Osteoblast (primary cell): Measurements from ENCODE around the gene HHATL. TPM values are rescaled to one million over a fixed set of nuclear protein-coding genes. Genes with fewer than 3 reads are reported as not detected.

ENCODE experiments used
- DNase-seq: peaks from one replicate; pipeline ENCODE4 v3.0.0; 2011; ENCODE audit warnings: low spot score, mixed read lengths; ENCODE audit not compliant: insufficient read length; ENCODE audit errors: missing footprints
- H2AFZ ChIP-seq: 2 replicates; pipeline ENCODE4 v1.6.0; 2011; ENCODE audit warnings: mild to moderate bottlenecking, low read length
- H3K27ac ChIP-seq: 2 replicates; pipeline ENCODE4 v1.5.1; 2011; ENCODE audit warnings: mild to moderate bottlenecking, low read depth, low read length, moderate library complexity
- H3K27me3 ChIP-seq: 2 replicates; pipeline ENCODE4 v1.6.0; 2012; ENCODE audit warnings: mild to moderate bottlenecking, control low read depth, inconsistent platforms, low read length, moderate library complexity; ENCODE audit not compliant: insufficient read depth
- H3K36me3 ChIP-seq: 2 replicates; pipeline ENCODE4 v1.5.1; 2011; ENCODE audit warnings: mild to moderate bottlenecking, low read length, control low read depth, moderate library complexity; ENCODE audit not compliant: insufficient read depth
- H3K4me1 ChIP-seq: 2 replicates; pipeline ENCODE4 v1.5.1; 2011; ENCODE audit warnings: mild to moderate bottlenecking, low read length, control low read depth, moderate library complexity; ENCODE audit not compliant: insufficient read depth
- H3K4me2 ChIP-seq: 2 replicates; pipeline ENCODE4 v1.6.0; 2011; ENCODE audit warnings: mild to moderate bottlenecking, low read length; ENCODE audit not compliant: insufficient read depth
- H3K4me3 ChIP-seq: fragments of 200-600 bp; sonication (generic); 3 replicates; pipeline ENCODE4 v1.5.1; 2012; ENCODE audit warnings: mild to moderate bottlenecking, low read length, inconsistent platforms; ENCODE audit not compliant: insufficient read depth
- H3K79me2 ChIP-seq: 2 replicates; pipeline ENCODE4 v1.6.0; 2012; ENCODE audit warnings: mild to moderate bottlenecking, low read length, control low read depth, inconsistent platforms; ENCODE audit not compliant: insufficient read depth
- H3K9me3 ChIP-seq: 2 replicates; pipeline ENCODE4 v1.5.1; 2011; ENCODE audit warnings: low read depth, low read length, control low read depth
- H4K20me1 ChIP-seq: 2 replicates; pipeline ENCODE4 v1.6.0; 2012; ENCODE audit warnings: mild to moderate bottlenecking, low read length, control low read depth; ENCODE audit not compliant: insufficient read depth
- total RNA-seq: library from RNA; depleted of rRNA; stranded (reverse); fragments of >200 nt; gene quantifications from 2 replicates; pipeline ENCODE4 v1.2.3, GENCODE V29; 2012
- TF ChIP-seq, protein P1 (sequence below): IDR thresholded peaks from 2 replicates; pipeline ENCODE4 v1.5.1; 2011; ENCODE audit warnings: mild to moderate bottlenecking, low read depth, low read length, moderate library complexity; ENCODE audit errors: extremely low read depth

The HHATL gene
- total RNA-seq, 1 donor, result not detected

DNA sequence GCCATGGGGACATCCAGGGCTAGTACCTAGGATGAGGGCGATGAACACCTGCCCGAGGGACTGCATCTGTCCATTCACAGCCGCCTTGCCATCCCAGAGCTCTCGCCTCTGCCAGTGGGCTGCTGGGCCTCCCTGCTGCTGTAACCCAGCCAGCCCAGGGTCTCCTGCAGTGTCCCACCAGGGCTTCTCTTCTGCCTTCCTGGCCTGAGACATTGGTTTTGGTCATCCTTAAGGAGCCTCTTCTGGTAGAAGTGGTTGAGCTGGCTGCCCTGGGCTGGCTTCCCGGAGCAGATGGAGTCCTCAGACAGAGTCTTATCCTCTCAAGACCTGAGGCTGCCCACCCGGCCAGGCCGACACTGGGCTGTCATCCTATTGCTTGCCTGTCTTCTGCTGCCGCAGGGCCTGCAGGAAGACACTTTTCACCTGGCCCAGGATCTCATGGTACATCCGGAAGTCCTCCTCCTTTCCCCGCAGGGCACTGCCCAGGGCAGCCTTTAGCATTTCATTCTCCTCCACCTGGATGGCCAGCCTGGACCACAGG lies 6.1 kb upstream of the HHATL start:
- Histone ChIP-seq H3K27ac (no peak overlapping the region), H3K36me3 (no peaks in the 10 kb centered on the region), H3K9me3 (no peaks in the 10 kb centered on the region), H4K20me1 (no peaks in the 10 kb centered on the region), H3K79me2 (no peaks in the 10 kb centered on the region), H3K4me1 (no peaks in the 10 kb centered on the region), H3K27me3 (peaks cover 6% of the 10 kb centered on the region), H2AFZ (no peak overlapping the region), H3K4me3 (no peak overlapping the region), H3K4me2 (no peak overlapping the region)
- no peak for DNase-seq
- TF ChIP-seq, protein P1, sequence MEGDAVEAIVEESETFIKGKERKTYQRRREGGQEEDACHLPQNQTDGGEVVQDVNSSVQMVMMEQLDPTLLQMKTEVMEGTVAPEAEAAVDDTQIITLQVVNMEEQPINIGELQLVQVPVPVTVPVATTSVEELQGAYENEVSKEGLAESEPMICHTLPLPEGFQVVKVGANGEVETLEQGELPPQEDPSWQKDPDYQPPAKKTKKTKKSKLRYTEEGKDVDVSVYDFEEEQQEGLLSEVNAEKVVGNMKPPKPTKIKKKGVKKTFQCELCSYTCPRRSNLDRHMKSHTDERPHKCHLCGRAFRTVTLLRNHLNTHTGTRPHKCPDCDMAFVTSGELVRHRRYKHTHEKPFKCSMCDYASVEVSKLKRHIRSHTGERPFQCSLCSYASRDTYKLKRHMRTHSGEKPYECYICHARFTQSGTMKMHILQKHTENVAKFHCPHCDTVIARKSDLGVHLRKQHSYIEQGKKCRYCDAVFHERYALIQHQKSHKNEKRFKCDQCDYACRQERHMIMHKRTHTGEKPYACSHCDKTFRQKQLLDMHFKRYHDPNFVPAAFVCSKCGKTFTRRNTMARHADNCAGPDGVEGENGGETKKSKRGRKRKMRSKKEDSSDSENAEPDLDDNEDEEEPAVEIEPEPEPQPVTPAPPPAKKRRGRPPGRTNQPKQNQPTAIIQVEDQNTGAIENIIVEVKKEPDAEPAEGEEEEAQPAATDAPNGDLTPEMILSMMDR, result no peak

DNA sequence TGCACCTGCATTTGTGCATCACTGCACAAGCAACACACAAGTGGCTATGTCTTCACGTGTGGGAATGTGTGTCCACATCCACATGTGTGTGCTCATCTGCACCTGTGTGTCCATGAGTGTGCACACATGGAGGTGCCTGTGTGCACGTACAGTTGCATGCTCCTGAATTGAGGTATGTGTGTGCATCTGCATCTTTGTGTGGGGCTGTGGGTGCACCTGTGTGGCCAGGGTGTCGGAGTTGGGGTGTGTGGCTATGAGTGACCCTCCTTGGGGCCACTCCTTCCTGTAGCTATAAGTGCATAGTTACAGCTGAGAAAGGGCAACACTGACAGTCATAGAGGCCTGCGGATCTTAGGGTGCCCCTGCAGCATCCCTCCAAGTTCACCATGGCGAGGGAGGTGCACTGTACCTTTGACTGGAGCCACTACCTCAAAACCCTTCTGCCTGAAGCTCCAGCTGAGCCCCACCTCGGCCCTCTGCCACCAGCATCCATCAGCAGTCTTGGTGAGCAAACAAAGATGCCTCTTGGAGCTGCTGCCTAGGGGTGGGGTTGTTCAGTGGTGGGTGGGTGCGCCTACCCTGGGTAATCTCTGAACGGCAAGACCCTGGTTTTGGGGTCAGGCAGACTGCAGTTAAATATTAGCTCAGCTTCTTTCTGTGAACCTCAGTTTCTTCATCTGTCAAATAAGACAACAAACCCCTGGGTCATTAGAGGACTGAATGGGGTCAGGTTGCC lies 5.2 kb upstream of the HHATL start:
- Histone ChIP-seq H3K27me3 (peaks cover 6% of the 10 kb centered on the region), H3K9me3 (no peaks in the 10 kb centered on the region), H2AFZ (no peak overlapping the region), H3K4me1 (no peaks in the 10 kb centered on the region), H3K36me3 (no peaks in the 10 kb centered on the region), H3K27ac (no peak overlapping the region), H3K79me2 (no peaks in the 10 kb centered on the region), H3K4me2 (no peak overlapping the region), H3K4me3 (no peak overlapping the region), H4K20me1 (no peaks in the 10 kb centered on the region)
- DNase-seq, result peak; percentile 66
- TF ChIP-seq, protein P1, result no peak

DNA sequence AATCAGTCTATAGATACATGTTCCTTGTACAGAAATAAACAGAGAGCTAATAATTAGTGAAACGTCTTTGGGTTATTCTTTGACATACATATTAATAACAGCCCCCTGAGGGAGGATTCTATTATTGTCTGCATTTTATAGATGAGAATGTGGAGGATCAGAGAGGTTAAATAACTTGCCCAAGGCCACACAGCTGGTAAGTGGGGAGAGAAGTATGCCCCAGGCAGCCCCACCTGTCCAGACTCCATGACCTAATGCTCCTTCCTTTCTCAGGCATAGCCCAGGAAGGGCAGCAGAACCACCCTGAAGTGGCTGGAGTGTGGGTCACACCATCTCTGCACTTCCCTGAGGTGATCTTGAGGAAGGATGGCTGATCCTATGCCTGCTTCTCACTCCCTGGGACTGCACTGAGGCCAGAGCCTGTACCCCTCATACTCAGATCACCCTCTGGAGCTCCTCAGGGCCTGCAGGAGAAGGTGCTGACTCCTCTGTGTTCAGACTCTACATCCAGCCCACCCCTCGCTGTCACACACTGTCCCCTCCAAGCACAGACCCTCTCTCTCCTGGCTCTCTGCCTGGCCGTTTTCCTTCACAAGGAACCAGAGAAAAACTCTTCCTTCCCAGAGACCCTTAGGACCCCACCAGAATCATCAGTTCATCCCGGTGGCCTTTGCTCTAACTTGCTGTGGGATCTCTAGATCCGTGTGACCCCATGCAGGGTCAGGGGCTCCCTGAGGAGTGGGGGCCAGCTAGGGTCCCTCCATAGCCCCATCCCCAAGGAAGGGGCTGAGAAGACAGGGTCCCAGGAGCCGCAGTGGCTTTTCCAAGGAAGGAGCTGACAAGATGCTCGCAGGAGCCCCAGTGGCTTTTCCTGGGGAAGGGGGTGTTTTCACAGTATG lies 4.4 kb upstream of the HHATL start:
- Histone ChIP-seq H3K9me3 (no peaks in the 10 kb centered on the region), H3K4me3 (no peak overlapping the region)
- TF ChIP-seq, protein P1, result no peak

More for the DNA sequence above, 4.4 kb upstream of the HHATL start:
- Histone ChIP-seq H4K20me1 (no peaks in the 10 kb centered on the region), H2AFZ (no peak overlapping the region), H3K36me3 (no peaks in the 10 kb centered on the region), H3K79me2 (no peaks in the 10 kb centered on the region), H3K4me1 (no peaks in the 10 kb centered on the region), H3K27me3 (peaks cover 2% of the 10 kb centered on the region), H3K4me2 (no peak overlapping the region), H3K27ac (no peak overlapping the region)
- peak; percentile 66 for DNase-seq
